K562 treated with DMSO at 1 percent for 4 hours (cell line): ENCODE measurements around the gene HIPK3. TPM values are rescaled to one million over a fixed set of nuclear protein-coding genes. Genes with fewer than 3 reads are reported as not detected.

Source experiments
- total RNA-seq: library from RNA; unstranded; fragments of 300-600 nt; gene quantifications from 2 replicates; pipeline ENCODE4 v1.2.3, GENCODE V29; 2022; ENCODE audit not compliant: insufficient read depth

HIPK3 gene
- 6.1 and 7.6 TPM in 2 replicates for total RNA-seq

DNA sequence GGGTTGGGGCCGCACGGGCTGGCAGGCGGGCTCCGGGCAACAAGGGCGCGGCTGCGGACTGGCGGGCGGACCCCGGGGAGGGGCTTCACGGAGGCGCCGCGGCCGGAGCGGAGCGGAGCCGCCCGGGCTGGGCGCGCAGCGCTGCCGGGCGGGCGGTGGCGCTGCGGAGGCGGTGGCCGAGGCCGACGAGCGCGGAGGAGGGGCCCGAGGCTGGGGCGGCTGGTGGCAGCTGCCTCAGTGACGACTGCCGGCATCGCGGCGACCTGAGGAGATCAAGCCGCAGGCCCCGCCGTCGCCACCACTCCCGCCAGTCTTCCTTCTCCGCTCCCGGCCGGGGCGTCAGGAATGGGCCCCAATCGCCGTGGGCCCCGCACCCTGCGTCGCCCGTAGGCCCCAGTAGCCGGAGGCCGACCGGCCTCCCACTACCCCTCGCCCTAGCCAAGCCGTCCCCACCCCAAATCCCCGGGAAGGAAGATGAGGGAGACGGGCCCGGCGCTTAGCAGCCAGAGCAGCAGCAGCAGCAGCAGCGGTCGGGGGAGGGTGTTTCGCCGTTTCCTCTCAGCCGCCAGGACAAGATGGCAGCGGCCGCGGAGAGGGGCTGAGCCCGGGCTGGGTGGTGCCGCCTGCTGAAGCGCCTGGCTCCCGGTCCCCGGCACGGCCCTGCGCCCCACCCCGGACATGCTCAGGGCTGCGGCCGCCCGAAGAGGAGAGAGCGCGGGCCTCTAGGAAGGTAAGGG, at the start of gene HIPK3:
Gene HIPK3 (plus strand): TSS at position 222 of the 737 bp plus-strand sequence.

DNA sequence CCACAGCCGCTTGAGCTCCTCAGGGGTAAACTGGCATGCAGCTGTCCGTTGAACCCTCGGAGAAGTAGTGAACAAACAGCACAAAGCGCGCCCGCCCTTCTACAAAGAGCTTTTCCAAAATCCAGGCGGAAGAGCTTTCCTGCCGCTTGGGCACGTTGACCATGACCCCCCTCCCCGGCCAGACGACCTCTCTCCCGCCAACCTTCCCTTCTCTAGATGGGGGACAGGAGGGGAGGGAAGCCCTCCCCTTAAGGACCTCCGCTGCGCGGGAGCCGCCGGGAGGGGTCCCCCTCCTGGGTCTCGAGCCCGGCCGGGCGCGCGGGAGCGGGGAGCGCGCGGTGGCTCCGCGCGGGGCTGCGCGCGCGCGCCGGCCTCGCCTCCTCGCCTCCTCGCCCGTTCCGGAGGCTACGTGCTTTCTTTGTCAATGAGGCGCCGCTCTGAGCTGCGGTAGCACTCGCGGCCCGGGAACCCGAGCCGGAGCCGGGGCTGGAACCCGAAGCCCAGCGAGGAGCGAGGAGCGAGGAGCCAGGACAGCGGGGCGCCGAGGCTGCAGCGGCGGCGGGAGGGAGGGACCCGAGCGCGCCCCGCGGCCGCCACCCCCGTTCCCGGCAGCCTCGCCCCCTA, 118.6 kb downstream of the HIPK3 start, which contains the start of gene KIAA1549L:
Gene KIAA1549L (plus strand): TSS at position 421 of the 624 bp plus-strand sequence.

Other genes starting within 250 kb of the HIPK3 start
- gene DEPDC7, start 241.5 kb upstream of the HIPK3 start, total RNA-seq: 3.6 and 4.6 TPM in 2 replicates
- gene TCP11L1, start 217.8 kb upstream of the HIPK3 start, total RNA-seq: 1.5 and 2.2 TPM in 2 replicates
- gene CSTF3, start 95.9 kb upstream of the HIPK3 start, total RNA-seq: 30.3 and 36.0 TPM in 2 replicates
- gene KIAA1549L, start 118.7 kb downstream of the HIPK3 start, total RNA-seq: not detected in 2 replicates